ENCODE data around the gene PDCL3. TPM values are rescaled to one million over a fixed set of nuclear protein-coding genes. Genes with fewer than 3 reads are reported as not detected.

Gene PDCL3
- total RNA-seq, 2 donors from 2014 or later: 40.3 to 46.1 TPM

DNA sequence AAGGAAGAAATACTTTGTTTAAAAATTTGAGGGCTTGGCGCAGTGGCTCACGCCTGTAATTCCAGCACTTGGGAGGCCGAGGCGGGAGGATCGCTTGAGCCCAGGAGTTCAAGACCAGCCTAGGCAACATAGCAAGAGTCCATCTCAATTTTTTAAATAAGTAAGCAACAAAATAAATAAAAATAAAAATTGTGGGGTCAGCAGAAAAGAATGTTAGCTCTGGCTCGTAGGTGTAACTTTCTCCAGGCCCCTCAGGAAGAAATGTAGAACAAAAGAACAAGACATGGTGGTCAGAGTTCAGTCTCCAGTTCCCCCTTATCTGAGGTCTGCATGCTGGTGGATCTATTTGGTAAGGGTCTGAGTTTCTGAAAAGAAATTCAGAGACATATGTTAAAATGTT is 20.4 kb upstream of the PDCL3 start:
- Histone ChIP-seq H3K27me3 (ENCODE audit: control insufficient read depth, insufficient read depth, low read length, poor library complexity, severe bottlenecking) (no peaks in the 10 kb centered on the region), H3K4me3 (ENCODE audit: low read length) (no peak overlapping the region), H3K9me3 (ENCODE audit: control insufficient read depth, low read length) (no peaks in the 10 kb centered on the region), H3K27ac (ENCODE audit: low read depth, low read length) (no peak overlapping the region), H3K9ac (ENCODE audit: extremely low read depth, low read length, poor library complexity, severe bottlenecking) (no peak overlapping the region), H3K36me3 (ENCODE audit: control insufficient read depth, insufficient read depth, low read length) (no peaks in the 10 kb centered on the region), H3K4me1 (ENCODE audit: control insufficient read depth, insufficient read depth, low read length) (no peaks in the 10 kb centered on the region)
- Mint-ChIP-seq H3K27me3 (ENCODE audit: insufficient read depth) (no peaks in the 10 kb centered on the region), H3K36me3 (ENCODE audit: low read depth) (no peaks in the 10 kb centered on the region), H3K9me3 (peaks cover 12% of the 10 kb centered on the region), H3K27ac (no peak overlapping the region), H3K4me1 (no peaks in the 10 kb centered on the region), H3K4me3 (no peak overlapping the region)
- DNase-seq: no peak
- TF ChIP-seq, protein P1, sequence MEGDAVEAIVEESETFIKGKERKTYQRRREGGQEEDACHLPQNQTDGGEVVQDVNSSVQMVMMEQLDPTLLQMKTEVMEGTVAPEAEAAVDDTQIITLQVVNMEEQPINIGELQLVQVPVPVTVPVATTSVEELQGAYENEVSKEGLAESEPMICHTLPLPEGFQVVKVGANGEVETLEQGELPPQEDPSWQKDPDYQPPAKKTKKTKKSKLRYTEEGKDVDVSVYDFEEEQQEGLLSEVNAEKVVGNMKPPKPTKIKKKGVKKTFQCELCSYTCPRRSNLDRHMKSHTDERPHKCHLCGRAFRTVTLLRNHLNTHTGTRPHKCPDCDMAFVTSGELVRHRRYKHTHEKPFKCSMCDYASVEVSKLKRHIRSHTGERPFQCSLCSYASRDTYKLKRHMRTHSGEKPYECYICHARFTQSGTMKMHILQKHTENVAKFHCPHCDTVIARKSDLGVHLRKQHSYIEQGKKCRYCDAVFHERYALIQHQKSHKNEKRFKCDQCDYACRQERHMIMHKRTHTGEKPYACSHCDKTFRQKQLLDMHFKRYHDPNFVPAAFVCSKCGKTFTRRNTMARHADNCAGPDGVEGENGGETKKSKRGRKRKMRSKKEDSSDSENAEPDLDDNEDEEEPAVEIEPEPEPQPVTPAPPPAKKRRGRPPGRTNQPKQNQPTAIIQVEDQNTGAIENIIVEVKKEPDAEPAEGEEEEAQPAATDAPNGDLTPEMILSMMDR (conservative IDR thresholded peaks at IDR 0.05): no peak
- WGBS, 2 experiments (ENCODE audit: insufficient coverage in 1 of 2, insufficient read length in 1 of 2): 92 to 100% methylated on average over 1 to 6 of the region's 6 CpGs

DNA sequence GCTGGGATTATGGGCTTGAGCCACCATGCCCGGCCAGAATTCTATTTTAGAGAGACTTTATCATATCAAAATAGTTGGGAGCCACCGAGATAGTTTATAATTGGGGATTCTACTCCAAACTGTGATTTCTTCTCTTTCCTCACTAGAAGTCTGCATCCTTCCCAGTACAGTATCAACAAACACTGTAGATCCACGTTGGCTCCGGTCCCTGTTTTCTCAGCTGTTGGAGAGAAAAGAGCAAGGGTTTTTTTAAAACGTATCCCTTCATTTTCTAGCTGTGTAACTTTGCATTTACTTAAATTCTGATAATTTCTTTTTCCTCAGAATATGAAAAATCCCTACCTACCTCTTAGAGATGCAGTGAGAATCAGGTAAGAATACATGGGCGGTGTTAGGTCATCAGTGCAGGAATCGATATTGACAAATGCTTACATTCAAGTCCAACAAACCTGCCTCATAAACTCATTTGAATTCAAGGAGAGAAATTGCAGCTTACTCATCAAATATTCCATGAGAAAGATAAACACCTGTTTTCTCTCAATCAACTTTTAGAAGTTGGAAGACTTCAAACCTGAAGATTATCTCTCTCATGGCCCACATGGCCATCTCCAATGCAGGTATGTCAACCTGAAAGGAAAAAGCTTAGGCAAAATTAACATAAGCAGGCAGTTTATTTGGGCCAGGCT is 17.7 kb upstream of the PDCL3 start:
- TF ChIP-seq, protein P1 (conservative IDR thresholded peaks at IDR 0.05): no peak
- H3K36me3 Mint-ChIP-seq (ENCODE audit: low read depth): no peaks in the 10 kb centered on the region
- H3K4me1 ChIP-seq (ENCODE audit: control insufficient read depth, insufficient read depth, low read length): no peaks in the 10 kb centered on the region
- no peak overlapping the region for H3K9ac ChIP-seq (ENCODE audit: extremely low read depth, low read length, poor library complexity, severe bottlenecking)
- no peaks in the 10 kb centered on the region for H3K27me3 ChIP-seq (ENCODE audit: control insufficient read depth, insufficient read depth, low read length, poor library complexity, severe bottlenecking)
- peaks cover 12% of the 10 kb centered on the region for H3K9me3 Mint-ChIP-seq
- no peaks in the 10 kb centered on the region for H3K36me3 ChIP-seq (ENCODE audit: control insufficient read depth, insufficient read depth, low read length)
- H3K4me3 Mint-ChIP-seq: no peak overlapping the region
- H3K4me3 ChIP-seq (ENCODE audit: low read length): no peak overlapping the region
- no peak for DNase-seq
- WGBS, 2 experiments (ENCODE audit: insufficient coverage in 1 of 2, insufficient read length in 1 of 2): 89 to 91% methylated on average over 4 to 6 of the region's 7 CpGs
- no peak overlapping the region for H3K27ac Mint-ChIP-seq
- no peaks in the 10 kb centered on the region for H3K9me3 ChIP-seq (ENCODE audit: control insufficient read depth, low read length)
- H3K27ac ChIP-seq (ENCODE audit: low read depth, low read length): no peak overlapping the region
- no peaks in the 10 kb centered on the region for H3K4me1 Mint-ChIP-seq
- no peaks in the 10 kb centered on the region for H3K27me3 Mint-ChIP-seq (ENCODE audit: insufficient read depth)

DNA sequence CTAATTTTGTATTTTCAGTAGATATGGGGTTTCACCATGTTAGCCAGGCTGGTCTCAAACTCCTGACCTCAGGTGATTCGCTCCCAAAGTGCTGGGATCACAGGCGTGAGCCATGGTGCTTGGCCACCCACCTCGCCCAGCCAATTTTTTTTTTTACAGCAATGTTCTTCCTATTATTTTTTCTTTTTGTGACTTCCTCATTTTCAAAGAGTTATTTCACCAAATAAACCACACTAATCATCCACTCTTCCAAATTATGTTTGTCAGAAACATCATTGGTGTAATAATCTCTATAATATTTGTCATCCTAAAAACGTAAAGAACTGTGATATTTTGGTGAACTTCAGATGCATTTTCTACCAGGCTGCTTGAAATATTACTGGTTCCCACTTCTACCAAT is 16.3 kb upstream of the PDCL3 start:
- 88 to 96% methylated on average over 3 to 4 of the region's 4 CpGs for whole genome bisulfite sequencing, 2 experiments (ENCODE audit: insufficient coverage in 1 of 2, insufficient read length in 1 of 2)
- Mint-ChIP-seq H3K9me3 (peaks cover 12% of the 10 kb centered on the region), H3K27ac (no peak overlapping the region), H3K4me3 (no peak overlapping the region), H3K36me3 (ENCODE audit: low read depth) (no peaks in the 10 kb centered on the region), H3K4me1 (no peaks in the 10 kb centered on the region), H3K27me3 (ENCODE audit: insufficient read depth) (no peaks in the 10 kb centered on the region)
- Histone ChIP-seq H3K4me3 (ENCODE audit: low read length) (no peak overlapping the region), H3K4me1 (ENCODE audit: control insufficient read depth, insufficient read depth, low read length) (no peaks in the 10 kb centered on the region), H3K9ac (ENCODE audit: extremely low read depth, low read length, poor library complexity, severe bottlenecking) (no peak overlapping the region), H3K36me3 (ENCODE audit: control insufficient read depth, insufficient read depth, low read length) (no peaks in the 10 kb centered on the region), H3K27me3 (ENCODE audit: control insufficient read depth, insufficient read depth, low read length, poor library complexity, severe bottlenecking) (no peaks in the 10 kb centered on the region), H3K27ac (ENCODE audit: low read depth, low read length) (no peak overlapping the region), H3K9me3 (ENCODE audit: control insufficient read depth, low read length) (no peaks in the 10 kb centered on the region)
- TF ChIP-seq, protein P1 (conservative IDR thresholded peaks at IDR 0.05): no peak
- no peak for DNase-seq

Measured in endodermal cell (in vitro differentiated cells).